HepG2 (cell line): ENCODE measurements around the gene GPATCH3. TPM values are rescaled to one million over a fixed set of nuclear protein-coding genes. Genes with fewer than 3 reads are reported as not detected.

Experiments
- ATAC-seq: fragments of 200-7000 bp; cut with Tn5 transposase; 3 replicates; pipeline ENCODE4 v1.9.1; 2020; ENCODE audit warnings: mild to moderate bottlenecking, moderate library complexity
- BruUV-seq: library from RNA; stranded (reverse); fragments of 400-500 nt; replicated peaks from 2 replicates; lab custom pipeline; 2021; lab: Mats Ljungman, UMichigan
- CTCF ChIA-PET: fragments of 300-600 bp; formaldehyde crosslinking; extraction: SDS; loops from one replicate; lab custom pipeline; 2021; ENCODE audit warnings: low total read pairs, inconsistent platforms, low intra/inter-chr PET ratio; lab: Yijun Ruan, JAX
- POLR2A ChIA-PET: fragments of 350-600 bp; sonication (Branson Sonifier 250); formaldehyde crosslinking; loops from one replicate; lab custom pipeline; 2020; ENCODE audit warnings: antibody characterized with exemption, inconsistent platforms; lab: Yijun Ruan, JAX
- DNase-seq: peaks from one replicate; pipeline ENCODE4 v3.0.0-alpha.2; 2015; ENCODE audit warnings: low spot score
- FAIRE-seq: peaks from 3 replicates; lab custom pipeline; 2011; peaks lifted over from hg19 to GRCh38; lab: Jason Lieb, UNC
- H2AFZ ChIP-seq: one replicate; pipeline ENCODE4 v1.6.1; 2011; ENCODE audit warnings: low read length, inconsistent platforms
- H3K27ac ChIP-seq: fragments of 300-600 bp; 3 replicates; pipeline ENCODE4 v1.8.0; 2011; ENCODE audit warnings: mixed run types, mild to moderate bottlenecking, mixed read lengths, low read length, inconsistent platforms; ENCODE audit not compliant: insufficient read depth; ENCODE audit errors: extremely low read length
- H3K27me3 ChIP-seq, 2 experiments: fragments of 200-600 bp in 1 of 2; 2 replicates in 1 of 2; 3 replicates in 1 of 2; pipeline versions ENCODE4 v1.6.0 to v1.8.0; 2011; ENCODE audit warnings: low read length in 2 of 2, mild to moderate bottlenecking in 2 of 2, moderate library complexity in 2 of 2, inconsistent platforms in 1 of 2; ENCODE audit not compliant: insufficient read depth in 2 of 2, control insufficient read depth in 1 of 2
- H3K36me3 ChIP-seq, 2 experiments: fragments of 200-600 bp in 1 of 2; replicated peaks in 1 of 2; 2 replicates in 1 of 2; 3 replicates in 1 of 2; pipeline versions ENCODE4 v1.5.1 to v1.8.0; 2011; ENCODE audit warnings: low read length in 2 of 2, inconsistent platforms in 1 of 2; ENCODE audit not compliant: insufficient read depth in 2 of 2, control insufficient read depth in 1 of 2
- H3K4me1 ChIP-seq: 2 replicates; pipeline ENCODE4 v1.5.1; 2012; ENCODE audit warnings: low read length, inconsistent platforms; ENCODE audit not compliant: insufficient read depth
- H3K4me2 ChIP-seq: 2 replicates; pipeline ENCODE4 v1.6.0; 2011; ENCODE audit warnings: low read depth, low read length, inconsistent platforms
- H3K4me3 ChIP-seq, 3 experiments: fragments of 200-600 bp in 1 of 3; sonication (generic), shearing (Covaris generic) in 1 of 3; replicated peaks in 1 of 3; 2 replicates each; pipeline ENCODE4 v1.5.1; 2011 to 2016; ENCODE audit warnings: low read length in 3 of 3, inconsistent platforms in 2 of 3, low read depth in 2 of 3, mild to moderate bottlenecking in 2 of 3, control low read depth in 1 of 3, mixed read lengths in 1 of 3; ENCODE audit not compliant: insufficient read depth in 1 of 3
- H3K79me2 ChIP-seq: one replicate; pipeline ENCODE4 v1.6.1; 2011; ENCODE audit warnings: low read length, inconsistent platforms; ENCODE audit not compliant: insufficient read depth
- H3K9ac ChIP-seq: 2 replicates; pipeline ENCODE4 v1.6.0; 2011; ENCODE audit warnings: mild to moderate bottlenecking, low read depth, low read length, inconsistent platforms; ENCODE audit not compliant: insufficient read depth
- H3K9me3 ChIP-seq: 2 replicates; pipeline ENCODE4 v1.5.1; 2012; ENCODE audit warnings: mild to moderate bottlenecking, low read length
- H4K20me1 ChIP-seq: 2 replicates; pipeline ENCODE4 v1.6.0; 2011; ENCODE audit warnings: inconsistent platforms, mild to moderate bottlenecking, low read length, moderate library complexity; ENCODE audit not compliant: insufficient read depth
- AKAP8 ChIP-seq: sonication (generic); formaldehyde crosslinking; IDR thresholded peaks from 2 replicates; pipeline ENCODE4 v1.5.1; 2020; ENCODE audit warnings: mild to moderate bottlenecking, missing genetic modification reagents
- ARHGAP35 ChIP-seq: sonication (generic); formaldehyde crosslinking; IDR thresholded peaks from 2 replicates; pipeline ENCODE4 v1.9.0; 2022; ENCODE audit warnings: mild to moderate bottlenecking, inconsistent platforms, moderate library complexity, missing genetic modification reagents, borderline replicate concordance
- E2F1 ChIP-seq: sonication (generic); formaldehyde crosslinking; IDR thresholded peaks from 2 replicates; pipeline ENCODE4 v1.5.0; 2020; ENCODE audit warnings: missing genetic modification reagents
- NR2C2 ChIP-seq: sonication (generic); formaldehyde crosslinking; IDR thresholded peaks from 2 replicates; pipeline ENCODE4 v1.4.0; 2020; ENCODE audit warnings: missing genetic modification reagents, mild to moderate bottlenecking, moderate library complexity, borderline replicate concordance
- POLR2A ChIP-seq, 2 experiments: IDR thresholded peaks; 2 replicates each; pipeline ENCODE4 v1.6.1; 2011; ENCODE audit warnings: low read depth in 2 of 2, low read length in 2 of 2, mild to moderate bottlenecking in 1 of 2, moderate library complexity in 1 of 2; ENCODE audit not compliant: insufficient read depth in 1 of 2
- YEATS4 ChIP-seq: sonication (generic); formaldehyde crosslinking; IDR thresholded peaks from 2 replicates; pipeline ENCODE4 v1.4.0; 2020; ENCODE audit warnings: missing genetic modification reagents, borderline replicate concordance
- ZFP36L2 ChIP-seq: sonication (generic); formaldehyde crosslinking; IDR thresholded peaks from 2 replicates; pipeline ENCODE4 v1.4.0; 2020; ENCODE audit warnings: missing genetic modification reagents
- ZMYM4 ChIP-seq: sonication (generic); formaldehyde crosslinking; IDR thresholded peaks from 2 replicates; pipeline ENCODE4 v1.8.1; 2023; ENCODE audit warnings: mild to moderate bottlenecking, missing genetic modification reagents
- ZNF292 ChIP-seq: sonication (generic); formaldehyde crosslinking; IDR thresholded peaks from 2 replicates; pipeline ENCODE4 v1.8.1; 2022; ENCODE audit warnings: mild to moderate bottlenecking, low read depth, missing genetic modification reagents, borderline replicate concordance
- ZNF430 ChIP-seq: sonication (generic); formaldehyde crosslinking; IDR thresholded peaks from 2 replicates; pipeline ENCODE4 v1.9.0; 2021; ENCODE audit warnings: mild to moderate bottlenecking, missing genetic modification reagents
- WGBS: methylation state at CpG from one replicate; pipeline ENCODE4 v1.1.6; 2017; ENCODE audit warnings: low lambda C conversion rate; 5-methylcytosine and 5-hydroxymethylcytosine counted together
- in situ Hi-C: cut with HindIII; loops from 2 replicates; pipeline ENCODE4 v1.10.0; 2017; ENCODE audit warnings: low pct_unique_long_range_greater_than_20kb; ENCODE audit not compliant: extremely low pct_ligation_motif_present
- intact Hi-C: fragments of 100-400 bp; cut with micrococcal nuclease; formaldehyde crosslinking; loops from one replicate; pipeline ENCODE4 v1.10.0; 2022; ENCODE audit not compliant: unreplicated experiment
- polyA plus RNA-seq, 8 experiments: library from polyadenylated mRNA; depleted of rRNA in 3 of 8; stranded (reverse) in 7 of 8; unstranded in 1 of 8; fragments of >200 nt; fragmentation: Illumina TruSeq in 4 of 8; extraction: Trizol in 4 of 8; gene quantifications; 2 replicates each; pipeline versions ENCODE4 v1.2.1 to v1.2.3, GENCODE V29; 2011 to 2016; ENCODE audit warnings: low read depth in 4 of 8, missing spikeins in 1 of 8, mixed read lengths in 1 of 8; ENCODE audit not compliant: insufficient read depth in 1 of 8
- total RNA-seq, 5 experiments: library from RNA; depleted of rRNA; stranded (reverse); fragments of >200 nt; fragmentation: Illumina TruSeq; extraction: Trizol; gene quantifications; 2 replicates each; pipeline ENCODE4 v1.2.3, GENCODE V29; 2016; ENCODE audit warnings: low read depth in 1 of 5
- TF ChIP-seq, protein P1 (sequence below): sonication (generic); formaldehyde crosslinking; IDR thresholded peaks from 2 replicates; pipeline ENCODE4 v1.9.0; 2022; ENCODE audit warnings: missing genetic modification reagents, mild to moderate bottlenecking, borderline replicate concordance
- TF ChIP-seq, protein P2 (sequence below): sonication (generic); formaldehyde crosslinking; IDR thresholded peaks from 2 replicates; pipeline ENCODE4 v1.4.0; 2020; ENCODE audit warnings: missing genetic modification reagents, borderline replicate concordance
- TF ChIP-seq, protein P3 (sequence below): sonication (generic); IDR thresholded peaks from 2 replicates; pipeline ENCODE4 v1.6.1; 2016; ENCODE audit warnings: low read depth, borderline replicate concordance
- TF ChIP-seq, protein P4 (sequence below): sonication (generic); formaldehyde crosslinking; IDR thresholded peaks from 2 replicates; pipeline ENCODE4 v1.5.1; 2020; ENCODE audit warnings: missing genetic modification reagents, mild to moderate bottlenecking, borderline replicate concordance

GPATCH3 gene
- total and polyA plus RNA-seq, 2 of the 13 experiments (the other 11 are each of a cell fraction or from before 2014, with no cell fraction given): 8.3 to 11.0 TPM

DNA sequence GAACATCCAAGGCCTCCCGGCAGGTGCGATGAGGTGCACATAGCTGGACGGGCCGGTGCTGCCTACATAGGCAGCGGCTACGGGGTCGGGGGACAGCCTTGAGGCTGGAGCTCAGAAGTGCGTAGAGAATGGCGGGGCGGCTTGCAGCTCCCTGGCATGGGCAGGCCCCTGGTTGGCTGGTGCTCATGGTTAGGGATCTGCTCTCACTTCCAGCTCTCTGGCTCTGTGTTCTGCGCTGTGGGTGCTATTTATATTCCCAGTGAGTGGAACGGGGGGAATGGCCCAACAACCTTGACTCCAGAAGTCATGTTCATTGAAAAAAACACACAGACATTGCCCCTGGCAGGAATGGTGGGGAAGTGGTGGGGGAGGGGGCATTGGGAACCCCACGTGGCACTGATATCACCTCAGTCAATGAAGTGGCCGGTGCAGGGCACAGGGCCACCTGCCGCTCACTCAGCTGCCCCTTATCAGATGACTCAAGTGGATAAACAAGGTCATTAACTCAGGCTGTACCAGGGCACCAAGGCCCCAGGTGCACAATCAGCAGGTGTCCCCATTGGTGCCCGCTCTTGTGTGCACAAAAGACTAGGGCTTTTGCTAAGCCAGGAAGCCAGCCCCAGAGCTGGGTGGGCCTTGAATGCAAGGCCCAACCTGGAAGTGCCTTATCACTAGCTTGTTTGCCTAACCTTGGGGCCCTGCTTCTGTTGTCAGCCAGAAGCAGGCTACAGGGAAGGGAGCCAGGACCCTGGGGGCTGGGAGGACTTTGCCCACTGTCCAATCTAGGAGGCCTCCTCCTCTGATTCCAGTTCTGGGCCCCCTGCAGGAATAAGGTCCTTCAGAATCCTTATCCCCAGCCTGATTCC, 13.7 kb upstream of the GPATCH3 start, which contains the start of gene NR0B2:
TSS of gene NR0B2 (minus strand) at position 222 of the 866 bp plus-strand sequence. CDS start at position 187, 35 bp downstream.
- intact Hi-C loops: loop anchor here (1.0 to 2.0 kb wide), 2 partner anchors 25 to 79 kb away; partner anchors contain the start of gene TRNP1
- in situ Hi-C loops: loop anchor here (5.0 kb wide), 1 partner anchor 78 kb away; the partner anchor contains the start of gene TRNP1
- Histone ChIP-seq H3K4me1 (peaks cover 56% of the 10 kb centered on the region), H3K79me2 (peaks cover 30% of the 10 kb centered on the region), H3K27me3 (no peaks in the 10 kb centered on the region; a peak in 1 of 5 replicates), H3K36me3 (peaks cover 3 to 8% of the 10 kb centered on the region in 2 experiments; a peak in 3 of 5 replicates), H4K20me1 (peaks cover 16% of the 10 kb centered on the region; the same call in 1 of the 2 replicates), H3K27ac (peak within 1 kb of the TSS; percentile 96), H3K9ac (peak within 1 kb of the TSS; percentile 98), H2AFZ (no peak within 1 kb of the TSS), H3K9me3 (no peaks in the 10 kb centered on the region), H3K4me3 (peak within 1 kb of the TSS; percentile 75 to 97 (median 92)), H3K4me2 (peak within 1 kb of the TSS; percentile 93)
- peak; percentile 100 for DNase-seq
- 3% methylated on average over 5 of the region's 16 CpGs for WGBS
- peak; percentile 84 for ATAC-seq
- FAIRE-seq: peak; percentile 95
- CTCF ChIA-PET: interaction anchor here (1.1 kb wide), 1 partner anchor 24 kb away, joined by 3 read pairs; no protein-coding TSS in a partner anchor
- BruUV-seq: no TSS peak
- POLR2A ChIA-PET: interaction anchor here (0.6 to 11.5 kb wide), 33 partner anchors 8 to 414 kb away, joined by 3 to 371 read pairs (median 6); partner anchors contain the start of genes GPATCH3, GPN2, KDF1 and NUDC
- TF ChIP-seq ZMYM4 (CRISPR knock-in tag) (peak; percentile 72), POLR2A (IDR thresholded peaks at IDR 0.05; ENCODE audit: insufficient read depth in 1 of 2, low read depth in 2 of 2, low read length in 2 of 2) (peak; percentile 100), E2F1 (CRISPR knock-in tag) (peak; percentile 61), ZNF292 (CRISPR knock-in tag) (no peak; the same call in none of the 2 replicates), YEATS4 (CRISPR knock-in tag) (peak; percentile 88), ZFP36L2 (CRISPR knock-in tag) (0 out of 2 replicates have a peak, but pooled peaks have one; percentile 48), AKAP8 (CRISPR knock-in tag) (peak; percentile 72; the same call in 1 of the 2 replicates), NR2C2 (peak; percentile 90), ARHGAP35 (CRISPR knock-in tag) (peak; percentile 35; the same call in 1 of the 2 replicates), ZNF430 (CRISPR knock-in tag) (peak; percentile 90)
- TF ChIP-seq, protein P1, sequence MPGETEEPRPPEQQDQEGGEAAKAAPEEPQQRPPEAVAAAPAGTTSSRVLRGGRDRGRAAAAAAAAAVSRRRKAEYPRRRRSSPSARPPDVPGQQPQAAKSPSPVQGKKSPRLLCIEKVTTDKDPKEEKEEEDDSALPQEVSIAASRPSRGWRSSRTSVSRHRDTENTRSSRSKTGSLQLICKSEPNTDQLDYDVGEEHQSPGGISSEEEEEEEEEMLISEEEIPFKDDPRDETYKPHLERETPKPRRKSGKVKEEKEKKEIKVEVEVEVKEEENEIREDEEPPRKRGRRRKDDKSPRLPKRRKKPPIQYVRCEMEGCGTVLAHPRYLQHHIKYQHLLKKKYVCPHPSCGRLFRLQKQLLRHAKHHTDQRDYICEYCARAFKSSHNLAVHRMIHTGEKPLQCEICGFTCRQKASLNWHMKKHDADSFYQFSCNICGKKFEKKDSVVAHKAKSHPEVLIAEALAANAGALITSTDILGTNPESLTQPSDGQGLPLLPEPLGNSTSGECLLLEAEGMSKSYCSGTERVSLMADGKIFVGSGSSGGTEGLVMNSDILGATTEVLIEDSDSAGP (CRISPR knock-in tag): peak; percentile 92
- TF ChIP-seq, protein P2, sequence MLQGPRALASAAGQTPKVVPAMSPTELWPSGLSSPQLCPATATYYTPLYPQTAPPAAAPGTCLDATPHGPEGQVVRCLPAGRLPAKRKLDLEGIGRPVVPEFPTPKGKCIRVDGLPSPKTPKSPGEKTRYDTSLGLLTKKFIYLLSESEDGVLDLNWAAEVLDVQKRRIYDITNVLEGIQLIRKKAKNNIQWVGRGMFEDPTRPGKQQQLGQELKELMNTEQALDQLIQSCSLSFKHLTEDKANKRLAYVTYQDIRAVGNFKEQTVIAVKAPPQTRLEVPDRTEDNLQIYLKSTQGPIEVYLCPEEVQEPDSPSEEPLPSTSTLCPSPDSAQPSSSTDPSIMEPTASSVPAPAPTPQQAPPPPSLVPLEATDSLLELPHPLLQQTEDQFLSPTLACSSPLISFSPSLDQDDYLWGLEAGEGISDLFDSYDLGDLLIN: 0 out of 2 replicates have a peak, but pooled peaks have one; percentile 41
- TF ChIP-seq, protein P3, sequence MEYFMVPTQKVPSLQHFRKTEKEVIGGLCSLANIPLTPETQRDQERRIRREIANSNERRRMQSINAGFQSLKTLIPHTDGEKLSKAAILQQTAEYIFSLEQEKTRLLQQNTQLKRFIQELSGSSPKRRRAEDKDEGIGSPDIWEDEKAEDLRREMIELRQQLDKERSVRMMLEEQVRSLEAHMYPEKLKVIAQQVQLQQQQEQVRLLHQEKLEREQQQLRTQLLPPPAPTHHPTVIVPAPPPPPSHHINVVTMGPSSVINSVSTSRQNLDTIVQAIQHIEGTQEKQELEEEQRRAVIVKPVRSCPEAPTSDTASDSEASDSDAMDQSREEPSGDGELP: peak; percentile 99
- TF ChIP-seq, protein P4, sequence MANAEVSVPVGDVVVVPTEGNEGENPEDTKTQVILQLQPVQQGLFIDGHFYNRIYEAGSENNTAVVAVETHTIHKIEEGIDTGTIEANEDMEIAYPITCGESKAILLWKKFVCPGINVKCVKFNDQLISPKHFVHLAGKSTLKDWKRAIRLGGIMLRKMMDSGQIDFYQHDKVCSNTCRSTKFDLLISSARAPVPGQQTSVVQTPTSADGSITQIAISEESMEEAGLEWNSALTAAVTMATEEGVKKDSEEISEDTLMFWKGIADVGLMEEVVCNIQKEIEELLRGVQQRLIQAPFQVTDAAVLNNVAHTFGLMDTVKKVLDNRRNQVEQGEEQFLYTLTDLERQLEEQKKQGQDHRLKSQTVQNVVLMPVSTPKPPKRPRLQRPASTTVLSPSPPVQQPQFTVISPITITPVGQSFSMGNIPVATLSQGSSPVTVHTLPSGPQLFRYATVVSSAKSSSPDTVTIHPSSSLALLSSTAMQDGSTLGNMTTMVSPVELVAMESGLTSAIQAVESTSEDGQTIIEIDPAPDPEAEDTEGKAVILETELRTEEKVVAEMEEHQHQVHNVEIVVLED: peak; percentile 70; the same call in 1 of the 2 replicates
